ENCODE results near the gene OTUD5.

OTUD5 gene

GRCh38 chrX:48913605-48914366, 43.6 kb downstream of the OTUD5 start:
- peaks cover 39% of the 10 kb centered on the region for H3K36me3 ChIP-seq (ENCODE audit: control insufficient read depth, insufficient read depth, low read length)
- H3K4me1 ChIP-seq (ENCODE audit: control insufficient read depth, insufficient read depth, low read length, poor library complexity, severe bottlenecking): peaks cover 44% of the 10 kb centered on the region
- no peaks in the 10 kb centered on the region for H3K27me3 ChIP-seq (replicated peaks; ENCODE audit: control insufficient read depth, insufficient read depth, low read length, poor library complexity, severe bottlenecking)
- peak overlapping the region; percentile 39 for H3K27ac ChIP-seq (ENCODE audit: insufficient read depth, low read length, poor library complexity, severe bottlenecking)
- no peak for DNase-seq
- no peaks in the 10 kb centered on the region for H3K9me3 ChIP-seq (ENCODE audit: control insufficient read depth, low read length)
- no peak overlapping the region for H3K4me3 ChIP-seq (ENCODE audit: insufficient read depth, low read depth, low read length, poor library complexity, severe bottlenecking)

GRCh38 chrX:48911412-48912182, 45.8 kb downstream of the OTUD5 start, which contains the start of gene SLC35A2:
TSS of gene SLC35A2 (minus strand) at chrX:48911646. CDS start at chrX:48911636, 10 bp downstream.
- peak; percentile 81 to 84 (median 83) for DNase-seq
- no peaks in the 10 kb centered on the region for H3K27me3 ChIP-seq (replicated peaks; ENCODE audit: control insufficient read depth, insufficient read depth, low read length, poor library complexity, severe bottlenecking)
- peak within 1 kb of the TSS; percentile 54 for H3K4me3 ChIP-seq (ENCODE audit: insufficient read depth, low read depth, low read length, poor library complexity, severe bottlenecking)
- H3K4me1 ChIP-seq (ENCODE audit: control insufficient read depth, insufficient read depth, low read length, poor library complexity, severe bottlenecking): peaks cover 39% of the 10 kb centered on the region
- no peaks in the 10 kb centered on the region for H3K9me3 ChIP-seq (ENCODE audit: control insufficient read depth, low read length)
- H3K27ac ChIP-seq (ENCODE audit: insufficient read depth, low read length, poor library complexity, severe bottlenecking): peak within 1 kb of the TSS; percentile 85
- H3K36me3 ChIP-seq (ENCODE audit: control insufficient read depth, insufficient read depth, low read length): peaks cover 32% of the 10 kb centered on the region

DNA sequence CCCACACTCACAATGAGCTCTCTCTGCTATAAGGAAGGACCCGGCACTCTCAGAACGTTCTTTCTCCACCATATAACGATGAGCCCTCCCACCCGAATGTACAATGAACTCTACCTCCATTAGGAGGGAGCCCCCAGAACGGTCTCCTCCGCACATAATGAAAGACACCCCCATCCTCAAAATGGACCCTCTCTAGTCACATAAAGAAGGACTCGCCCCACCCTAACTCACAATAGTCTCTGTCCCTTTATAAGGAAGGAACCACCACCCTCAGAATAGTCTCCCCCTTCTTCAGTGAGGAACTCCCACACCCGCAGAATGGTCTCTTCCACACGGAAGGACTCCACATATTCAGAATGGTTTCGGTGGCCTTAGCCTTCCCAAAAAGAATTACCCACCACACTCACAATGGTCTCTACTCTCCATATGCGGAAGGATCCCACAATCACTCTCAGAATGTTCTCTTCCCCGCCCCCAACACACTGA, 46.4 kb downstream of the OTUD5 start:
- peaks cover 37% of the 10 kb centered on the region for H3K4me1 ChIP-seq (ENCODE audit: control insufficient read depth, insufficient read depth, low read length, poor library complexity, severe bottlenecking)
- H3K27me3 ChIP-seq (replicated peaks; ENCODE audit: control insufficient read depth, insufficient read depth, low read length, poor library complexity, severe bottlenecking): no peaks in the 10 kb centered on the region
- no peak for DNase-seq
- no peaks in the 10 kb centered on the region for H3K9me3 ChIP-seq (ENCODE audit: control insufficient read depth, low read length)
- H3K4me3 ChIP-seq (ENCODE audit: insufficient read depth, low read depth, low read length, poor library complexity, severe bottlenecking): peak overlapping the region; percentile 54
- peaks cover 28% of the 10 kb centered on the region for H3K36me3 ChIP-seq (ENCODE audit: control insufficient read depth, insufficient read depth, low read length)
- H3K27ac ChIP-seq (ENCODE audit: insufficient read depth, low read length, poor library complexity, severe bottlenecking): peak overlapping the region; percentile 85

GRCh38 chrX:48909703-48910294, 47.6 kb downstream of the OTUD5 start:
- Histone ChIP-seq H3K9me3 (ENCODE audit: control insufficient read depth, low read length) (no peaks in the 10 kb centered on the region), H3K4me3 (ENCODE audit: insufficient read depth, low read depth, low read length, poor library complexity, severe bottlenecking) (no peak overlapping the region), H3K27me3 (replicated peaks; ENCODE audit: control insufficient read depth, insufficient read depth, low read length, poor library complexity, severe bottlenecking) (no peaks in the 10 kb centered on the region), H3K36me3 (ENCODE audit: control insufficient read depth, insufficient read depth, low read length) (peaks cover 17% of the 10 kb centered on the region), H3K27ac (ENCODE audit: insufficient read depth, low read length, poor library complexity, severe bottlenecking) (no peak overlapping the region), H3K4me1 (ENCODE audit: control insufficient read depth, insufficient read depth, low read length, poor library complexity, severe bottlenecking) (peaks cover 29% of the 10 kb centered on the region)
- no peak for DNase-seq

GRCh38 chrX:48908600-48908999, 48.8 kb downstream of the OTUD5 start:
- Histone ChIP-seq H3K9me3 (ENCODE audit: control insufficient read depth, low read length) (no peaks in the 10 kb centered on the region), H3K27ac (ENCODE audit: insufficient read depth, low read length, poor library complexity, severe bottlenecking) (no peak overlapping the region), H3K27me3 (replicated peaks; ENCODE audit: control insufficient read depth, insufficient read depth, low read length, poor library complexity, severe bottlenecking) (no peaks in the 10 kb centered on the region), H3K4me1 (ENCODE audit: control insufficient read depth, insufficient read depth, low read length, poor library complexity, severe bottlenecking) (peaks cover 22% of the 10 kb centered on the region), H3K36me3 (ENCODE audit: control insufficient read depth, insufficient read depth, low read length) (peaks cover 10% of the 10 kb centered on the region), H3K4me3 (ENCODE audit: insufficient read depth, low read depth, low read length, poor library complexity, severe bottlenecking) (no peak overlapping the region)
- no peak for DNase-seq

GRCh38 chrX:48905090-48905790, 52.2 kb downstream of the OTUD5 start:
- no peaks in the 10 kb centered on the region for H3K9me3 ChIP-seq (ENCODE audit: control insufficient read depth, low read length)
- H3K27ac ChIP-seq (ENCODE audit: insufficient read depth, low read length, poor library complexity, severe bottlenecking): no peak overlapping the region
- DNase-seq: no peak
- H3K27me3 ChIP-seq (replicated peaks; ENCODE audit: control insufficient read depth, insufficient read depth, low read length, poor library complexity, severe bottlenecking): no peaks in the 10 kb centered on the region
- peaks cover 23% of the 10 kb centered on the region for H3K36me3 ChIP-seq (ENCODE audit: control insufficient read depth, insufficient read depth, low read length)
- no peaks in the 10 kb centered on the region for H3K4me1 ChIP-seq (ENCODE audit: control insufficient read depth, insufficient read depth, low read length, poor library complexity, severe bottlenecking)
- H3K4me3 ChIP-seq (ENCODE audit: insufficient read depth, low read depth, low read length, poor library complexity, severe bottlenecking): no peak overlapping the region

GRCh38 chrX:48904626-48905025, 52.8 kb downstream of the OTUD5 start:
- Histone ChIP-seq H3K27ac (ENCODE audit: insufficient read depth, low read length, poor library complexity, severe bottlenecking) (no peak overlapping the region), H3K27me3 (replicated peaks; ENCODE audit: control insufficient read depth, insufficient read depth, low read length, poor library complexity, severe bottlenecking) (no peaks in the 10 kb centered on the region), H3K4me3 (ENCODE audit: insufficient read depth, low read depth, low read length, poor library complexity, severe bottlenecking) (no peak overlapping the region), H3K9me3 (ENCODE audit: control insufficient read depth, low read length) (no peaks in the 10 kb centered on the region), H3K4me1 (ENCODE audit: control insufficient read depth, insufficient read depth, low read length, poor library complexity, severe bottlenecking) (no peaks in the 10 kb centered on the region), H3K36me3 (ENCODE audit: control insufficient read depth, insufficient read depth, low read length) (peaks cover 23% of the 10 kb centered on the region)
- no peak for DNase-seq

- no peak for DNase-seq
- no peaks in the 10 kb centered on the region for H3K27me3 ChIP-seq (replicated peaks; ENCODE audit: control insufficient read depth, insufficient read depth, low read length, poor library complexity, severe bottlenecking)
- H3K9me3 ChIP-seq (ENCODE audit: control insufficient read depth, low read length): no peaks in the 10 kb centered on the region
- H3K27ac ChIP-seq (ENCODE audit: insufficient read depth, low read length, poor library complexity, severe bottlenecking): no peak overlapping the region
- peaks cover 26% of the 10 kb centered on the region for H3K36me3 ChIP-seq (ENCODE audit: control insufficient read depth, insufficient read depth, low read length)
- no peaks in the 10 kb centered on the region for H3K4me1 ChIP-seq (ENCODE audit: control insufficient read depth, insufficient read depth, low read length, poor library complexity, severe bottlenecking)
- no peak overlapping the region for H3K4me3 ChIP-seq (ENCODE audit: insufficient read depth, low read depth, low read length, poor library complexity, severe bottlenecking)
Observed at GRCh38 chrX:48904180-48904579, 53.2 kb downstream of the OTUD5 start.

GRCh38 chrX:48903290-48903689, 54.1 kb downstream of the OTUD5 start:
- no peak overlapping the region for H3K4me3 ChIP-seq (ENCODE audit: insufficient read depth, low read depth, low read length, poor library complexity, severe bottlenecking)
- DNase-seq: no peak
- no peak overlapping the region for H3K27ac ChIP-seq (ENCODE audit: insufficient read depth, low read length, poor library complexity, severe bottlenecking)
- no peaks in the 10 kb centered on the region for H3K9me3 ChIP-seq (ENCODE audit: control insufficient read depth, low read length)
- H3K36me3 ChIP-seq (ENCODE audit: control insufficient read depth, insufficient read depth, low read length): peaks cover 26% of the 10 kb centered on the region
- H3K4me1 ChIP-seq (ENCODE audit: control insufficient read depth, insufficient read depth, low read length, poor library complexity, severe bottlenecking): no peaks in the 10 kb centered on the region
- no peaks in the 10 kb centered on the region for H3K27me3 ChIP-seq (replicated peaks; ENCODE audit: control insufficient read depth, insufficient read depth, low read length, poor library complexity, severe bottlenecking)

Measured in effector memory CD4-positive, alpha-beta T cell (primary cell).